Coronary artery (tissue), 2 donors: Measurements from ENCODE around the gene EPHA5.

ENCODE experiments used
- DNase-seq: peaks from one replicate; pipeline ENCODE4 v3.0.0-alpha.2; 2017; ENCODE audit warnings: low spot score
- H3K27ac ChIP-seq, 2 donors: fragments of 200-600 bp; sonication (generic); one replicate each; pipeline ENCODE4 v1.5.1; 2016 to 2019
- H3K4me3 ChIP-seq: fragments of 200-600 bp; sonication (generic); 2 replicates; pipeline ENCODE4 v1.5.1; 2016; ENCODE audit warnings: mild to moderate bottlenecking, moderate library complexity
- TF ChIP-seq, protein P1 (sequence below): fragments of 200-600 bp; sonication (generic); IDR thresholded peaks from one replicate; pipeline ENCODE4 v1.5.1; 2019; ENCODE audit warnings: antibody characterized with exemption

The EPHA5 gene

DNA sequence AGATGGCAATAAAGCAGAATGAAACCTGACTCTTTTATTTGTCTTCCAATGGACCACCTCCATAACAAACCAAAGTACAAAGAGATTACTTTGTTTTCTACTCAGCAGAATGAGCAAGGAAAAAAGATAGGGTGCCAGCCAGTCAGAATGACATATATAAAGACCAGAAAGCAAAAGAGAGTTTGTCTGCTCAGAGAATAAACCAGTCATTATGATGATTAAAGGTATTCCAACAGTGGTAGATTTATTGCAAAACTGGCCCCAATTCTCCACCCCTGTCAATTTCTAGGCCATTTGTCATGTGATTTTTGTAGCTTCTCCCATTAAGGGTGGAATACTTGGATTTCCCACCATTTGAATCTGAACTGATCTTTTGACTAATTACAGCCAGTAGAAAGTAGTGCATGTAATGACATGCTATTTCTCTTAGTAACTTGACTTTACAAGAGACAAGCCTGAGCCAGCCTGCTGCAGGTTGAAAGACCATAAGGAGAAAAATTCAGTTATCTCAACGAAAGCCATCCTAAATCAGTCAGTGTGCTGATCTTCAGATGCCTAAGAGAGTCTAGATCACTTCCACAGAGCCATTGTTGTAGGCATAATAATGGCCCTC lies 203.1 kb downstream of the EPHA5 start:
- TF ChIP-seq, protein P1, sequence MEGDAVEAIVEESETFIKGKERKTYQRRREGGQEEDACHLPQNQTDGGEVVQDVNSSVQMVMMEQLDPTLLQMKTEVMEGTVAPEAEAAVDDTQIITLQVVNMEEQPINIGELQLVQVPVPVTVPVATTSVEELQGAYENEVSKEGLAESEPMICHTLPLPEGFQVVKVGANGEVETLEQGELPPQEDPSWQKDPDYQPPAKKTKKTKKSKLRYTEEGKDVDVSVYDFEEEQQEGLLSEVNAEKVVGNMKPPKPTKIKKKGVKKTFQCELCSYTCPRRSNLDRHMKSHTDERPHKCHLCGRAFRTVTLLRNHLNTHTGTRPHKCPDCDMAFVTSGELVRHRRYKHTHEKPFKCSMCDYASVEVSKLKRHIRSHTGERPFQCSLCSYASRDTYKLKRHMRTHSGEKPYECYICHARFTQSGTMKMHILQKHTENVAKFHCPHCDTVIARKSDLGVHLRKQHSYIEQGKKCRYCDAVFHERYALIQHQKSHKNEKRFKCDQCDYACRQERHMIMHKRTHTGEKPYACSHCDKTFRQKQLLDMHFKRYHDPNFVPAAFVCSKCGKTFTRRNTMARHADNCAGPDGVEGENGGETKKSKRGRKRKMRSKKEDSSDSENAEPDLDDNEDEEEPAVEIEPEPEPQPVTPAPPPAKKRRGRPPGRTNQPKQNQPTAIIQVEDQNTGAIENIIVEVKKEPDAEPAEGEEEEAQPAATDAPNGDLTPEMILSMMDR = no peak
- Histone ChIP-seq H3K27ac (no peak overlapping the region), H3K4me3 (no peak overlapping the region)
- DNase-seq = no peak

DNA sequence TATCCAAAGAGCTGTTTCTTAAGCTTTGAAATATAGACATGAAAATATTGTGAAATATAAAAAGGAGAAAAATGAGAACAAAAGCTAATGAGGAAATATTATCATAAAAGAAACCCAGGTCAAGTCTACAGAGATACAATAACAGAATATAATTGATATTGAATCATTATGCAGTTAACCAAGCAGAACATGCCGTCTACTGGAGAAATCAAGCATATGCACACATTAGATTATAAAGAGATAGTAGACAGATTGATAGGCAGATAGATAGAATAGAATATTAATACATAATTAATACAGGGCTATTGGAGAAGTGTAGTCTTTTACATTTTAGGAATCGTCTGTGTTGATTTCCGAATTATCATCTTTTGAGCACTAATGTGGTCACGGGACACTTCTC lies 208.5 kb downstream of the EPHA5 start:
- no peak overlapping the region for H3K27ac ChIP-seq
- TF ChIP-seq, protein P1 = no peak
- H3K4me3 ChIP-seq = no peak overlapping the region
- no peak for DNase-seq

DNA sequence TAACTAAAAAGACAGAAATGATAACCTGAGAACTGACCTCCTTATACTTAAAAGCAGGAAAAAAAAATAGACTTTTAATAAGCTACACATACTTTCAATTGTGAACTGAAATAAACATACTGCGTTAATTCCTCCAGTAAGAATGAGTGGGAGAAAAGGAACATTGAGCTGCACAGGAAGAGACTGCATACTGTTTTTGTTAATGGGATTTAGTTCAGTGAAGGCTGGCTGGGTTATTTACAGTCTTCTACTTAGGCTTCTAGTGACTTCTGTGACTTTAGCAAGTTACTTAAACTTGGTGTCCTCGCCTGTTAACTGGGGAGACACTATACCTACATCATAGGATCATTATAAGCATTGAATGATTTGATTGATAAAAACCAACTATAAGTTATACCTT lies 213.3 kb downstream of the EPHA5 start:
- no peak overlapping the region for H3K27ac ChIP-seq
- no peak for DNase-seq
- TF ChIP-seq, protein P1 = no peak
- H3K4me3 ChIP-seq = no peak overlapping the region

DNA sequence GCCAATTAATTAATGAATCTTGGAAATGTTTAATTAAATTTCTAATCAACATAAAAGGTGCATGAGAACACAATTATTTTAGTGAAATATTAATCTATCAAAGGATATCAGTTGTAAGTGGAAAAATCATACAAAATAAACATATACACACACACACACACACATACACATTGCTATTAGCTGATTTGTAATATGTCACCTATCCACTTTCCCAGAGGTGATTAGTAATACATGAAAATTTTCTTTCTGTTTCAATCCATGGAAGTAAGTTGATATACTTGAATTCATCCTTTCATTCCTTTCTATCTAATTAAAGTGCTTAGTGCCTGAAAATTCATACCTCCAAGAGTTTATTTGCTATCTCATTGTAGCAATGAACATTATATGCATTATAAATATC lies 213.7 kb downstream of the EPHA5 start:
- TF ChIP-seq, protein P1 = no peak
- Histone ChIP-seq H3K4me3 (no peak overlapping the region), H3K27ac (no peak overlapping the region)
- DNase-seq = no peak

DNA sequence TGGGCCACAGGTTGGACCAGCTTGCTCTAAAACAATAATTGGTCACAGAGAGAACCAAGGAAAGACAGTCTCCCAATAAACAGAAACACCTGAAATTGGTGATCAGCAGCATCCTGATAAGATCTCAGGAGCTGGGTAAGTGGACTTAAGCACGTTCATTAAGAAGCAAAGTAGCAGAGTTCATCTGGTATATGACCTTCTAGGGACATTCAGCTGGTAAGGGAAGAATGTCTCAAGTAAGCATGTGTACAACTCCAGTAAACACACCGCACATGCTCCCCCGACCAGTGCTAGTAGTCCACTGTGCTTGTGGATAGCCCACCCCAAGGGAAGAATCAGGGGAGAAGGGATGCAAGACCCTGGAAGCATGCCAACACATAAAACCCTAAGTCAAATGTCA lies 216.9 kb downstream of the EPHA5 start:
- Histone ChIP-seq H3K4me3 (no peak overlapping the region), H3K27ac (no peak overlapping the region)
- no peak for DNase-seq
- TF ChIP-seq, protein P1 = no peak

DNA sequence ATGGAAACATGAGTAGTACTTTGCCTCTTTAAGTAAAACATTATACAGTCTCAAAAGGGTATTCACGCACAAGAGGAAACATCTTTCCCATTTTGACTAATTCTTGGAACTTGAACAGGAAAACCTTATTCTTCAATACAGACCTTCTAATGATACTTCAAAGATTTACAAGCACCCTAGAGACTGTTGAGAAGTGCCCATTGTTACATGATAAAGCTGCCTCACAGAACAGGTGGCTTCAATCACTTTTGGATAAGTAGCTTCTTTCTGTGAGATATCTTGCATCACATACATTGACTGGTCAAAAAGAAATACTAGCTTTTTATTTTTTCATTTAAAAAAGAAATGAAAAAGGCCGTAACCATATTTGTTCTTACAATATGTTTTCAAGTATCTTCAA lies 219.4 kb downstream of the EPHA5 start:
- DNase-seq = no peak
- H3K4me3 ChIP-seq = no peak overlapping the region
- H3K27ac ChIP-seq = no peak overlapping the region
- TF ChIP-seq, protein P1 = no peak

DNA sequence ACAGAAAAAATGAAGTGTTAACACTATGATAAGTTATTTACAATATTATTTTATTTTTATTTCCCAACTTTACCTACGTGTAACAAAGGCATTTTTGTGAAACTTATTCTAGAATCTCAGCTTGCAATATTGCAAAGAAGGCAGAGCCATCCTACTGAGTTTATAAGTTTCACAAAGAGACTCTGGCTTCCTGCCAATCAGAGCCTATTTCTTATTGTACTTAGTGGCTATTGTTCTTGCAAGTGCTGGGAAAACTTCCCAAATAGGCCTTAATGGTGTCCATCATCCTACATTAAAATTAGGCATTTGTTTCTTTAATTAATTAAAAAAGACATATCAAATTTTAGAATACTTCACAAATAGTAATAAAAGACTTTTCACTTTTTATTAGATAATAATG lies 233.2 kb downstream of the EPHA5 start:
- no peak for DNase-seq
- TF ChIP-seq, protein P1 = no peak
- Histone ChIP-seq H3K27ac (no peak overlapping the region), H3K4me3 (no peak overlapping the region)
